ENCODE results near the gene ANXA1.

DNA sequence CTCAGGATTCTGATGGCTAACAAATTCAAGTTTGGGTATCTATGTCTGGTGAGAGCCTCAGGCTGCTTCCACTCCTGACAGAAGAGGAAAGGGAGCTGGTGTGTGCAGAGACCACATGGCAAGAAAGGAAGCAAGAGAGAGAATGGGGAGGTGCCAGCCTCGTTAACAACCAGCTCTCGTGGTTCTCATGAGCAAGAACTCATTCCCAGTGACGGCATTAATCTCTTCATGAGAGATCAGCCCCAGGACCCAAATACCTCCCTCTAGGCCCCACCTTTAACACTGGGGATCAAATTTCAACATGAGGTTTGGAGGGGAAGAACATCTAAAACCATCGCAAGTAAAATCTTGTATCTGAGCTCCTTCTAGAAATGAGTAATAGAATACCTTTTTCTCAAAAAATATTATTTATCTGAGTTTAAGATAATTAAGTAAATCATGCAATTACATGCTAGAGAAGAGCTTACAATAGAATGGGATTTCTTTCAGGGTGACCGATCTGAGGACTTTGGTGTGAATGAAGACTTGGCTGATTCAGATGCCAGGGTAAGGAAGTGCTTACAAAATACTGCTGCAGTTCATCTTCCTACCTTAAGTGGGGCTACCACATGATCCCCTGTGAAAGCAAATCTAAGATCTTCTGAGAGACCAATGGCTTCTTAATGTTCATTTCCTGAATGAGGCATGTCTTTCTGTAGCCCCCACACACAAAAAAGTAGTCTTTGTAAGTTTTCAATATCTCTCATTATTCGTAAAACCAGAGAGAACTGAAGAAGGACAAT, 11.5 kb downstream of the ANXA1 start:
- TF ChIP-seq BACH1 (IDR thresholded peaks at IDR 0.05; ENCODE audit: borderline replicate concordance) (no peak), BRCA1 (IDR thresholded peaks at IDR 0.05; ENCODE audit: low read depth, low read length) (no peak), CBFB (IDR thresholded peaks at IDR 0.05; ENCODE audit: low read depth) (no peak)
- TF ChIP-seq, protein P1, sequence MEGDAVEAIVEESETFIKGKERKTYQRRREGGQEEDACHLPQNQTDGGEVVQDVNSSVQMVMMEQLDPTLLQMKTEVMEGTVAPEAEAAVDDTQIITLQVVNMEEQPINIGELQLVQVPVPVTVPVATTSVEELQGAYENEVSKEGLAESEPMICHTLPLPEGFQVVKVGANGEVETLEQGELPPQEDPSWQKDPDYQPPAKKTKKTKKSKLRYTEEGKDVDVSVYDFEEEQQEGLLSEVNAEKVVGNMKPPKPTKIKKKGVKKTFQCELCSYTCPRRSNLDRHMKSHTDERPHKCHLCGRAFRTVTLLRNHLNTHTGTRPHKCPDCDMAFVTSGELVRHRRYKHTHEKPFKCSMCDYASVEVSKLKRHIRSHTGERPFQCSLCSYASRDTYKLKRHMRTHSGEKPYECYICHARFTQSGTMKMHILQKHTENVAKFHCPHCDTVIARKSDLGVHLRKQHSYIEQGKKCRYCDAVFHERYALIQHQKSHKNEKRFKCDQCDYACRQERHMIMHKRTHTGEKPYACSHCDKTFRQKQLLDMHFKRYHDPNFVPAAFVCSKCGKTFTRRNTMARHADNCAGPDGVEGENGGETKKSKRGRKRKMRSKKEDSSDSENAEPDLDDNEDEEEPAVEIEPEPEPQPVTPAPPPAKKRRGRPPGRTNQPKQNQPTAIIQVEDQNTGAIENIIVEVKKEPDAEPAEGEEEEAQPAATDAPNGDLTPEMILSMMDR (IDR thresholded peaks at IDR 0.05 in 2 of 3, conservative IDR thresholded peaks at IDR 0.05 in 1 of 3; ENCODE audit: control insufficient read depth in 2 of 3, extremely low read depth in 1 of 3, insufficient read depth in 1 of 3, low read depth in 3 of 3, low read length in 3 of 3) = no peak

Measured in GM12878 (cell line).